Measurements from ENCODE around the gene CCL3. TPM values are rescaled to one million over a fixed set of nuclear protein-coding genes. Genes with fewer than 3 reads are reported as not detected.

The CCL3 gene
- total RNA-seq, 1 experiment from 2014 or later = 1.1 TPM

DNA sequence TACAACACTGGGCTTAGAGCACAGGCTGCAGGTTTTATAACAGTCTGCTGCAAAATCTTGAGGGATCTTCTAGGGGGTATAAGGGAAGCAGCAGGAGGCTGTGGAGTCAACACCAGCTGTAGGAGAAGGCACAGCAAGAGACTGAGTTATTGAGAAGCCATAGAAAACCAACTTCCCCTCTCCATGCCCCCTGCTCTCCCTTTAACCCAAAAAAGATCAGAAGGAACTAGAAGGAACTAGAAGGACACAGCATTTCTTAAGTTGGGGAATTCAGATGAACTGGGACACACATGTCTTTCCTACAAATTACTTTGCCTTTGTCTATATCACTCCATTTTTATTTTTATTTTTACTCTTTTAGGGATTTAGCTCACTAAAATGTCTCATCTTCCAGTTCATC is 32.0 kb downstream of the CCL3 start:
- Histone ChIP-seq H3K4me3 (ENCODE audit: low read depth in 2 of 2, low read length in 2 of 2) (no peak overlapping the region), H3K27ac (ENCODE audit: low read length) (no peak overlapping the region), H3K27me3 (ENCODE audit: control insufficient read depth, insufficient read depth, low read length) (peaks cover 2% of the 10 kb centered on the region; the same call in 1 of the 2 replicates), H3K36me3 (ENCODE audit: control insufficient read depth, insufficient read depth, low read length) (no peaks in the 10 kb centered on the region), H3K4me1 (ENCODE audit: control insufficient read depth, insufficient read depth, low read length) (no peaks in the 10 kb centered on the region), H3K9me3 (ENCODE audit: control insufficient read depth, insufficient read depth, low read depth, low read length) (no peaks in the 10 kb centered on the region)
- ChIA-PET CTCF (no interaction called here), POLR2A (no interaction called here)
- TF ChIP-seq SIN3A (IDR thresholded peaks at IDR 0.05; ENCODE audit: borderline replicate concordance, insufficient read depth, low read depth, low read length) (no peak), TCF7L2 (IDR thresholded peaks at IDR 0.05; ENCODE audit: low read depth, low read length) (no peak), CTCF (IDR thresholded peaks at IDR 0.05) (no peak), POLR2AphosphoS5 (IDR thresholded peaks at IDR 0.05; ENCODE audit: low read depth, low read length) (no peak)
- TF ChIP-seq, protein P1, sequence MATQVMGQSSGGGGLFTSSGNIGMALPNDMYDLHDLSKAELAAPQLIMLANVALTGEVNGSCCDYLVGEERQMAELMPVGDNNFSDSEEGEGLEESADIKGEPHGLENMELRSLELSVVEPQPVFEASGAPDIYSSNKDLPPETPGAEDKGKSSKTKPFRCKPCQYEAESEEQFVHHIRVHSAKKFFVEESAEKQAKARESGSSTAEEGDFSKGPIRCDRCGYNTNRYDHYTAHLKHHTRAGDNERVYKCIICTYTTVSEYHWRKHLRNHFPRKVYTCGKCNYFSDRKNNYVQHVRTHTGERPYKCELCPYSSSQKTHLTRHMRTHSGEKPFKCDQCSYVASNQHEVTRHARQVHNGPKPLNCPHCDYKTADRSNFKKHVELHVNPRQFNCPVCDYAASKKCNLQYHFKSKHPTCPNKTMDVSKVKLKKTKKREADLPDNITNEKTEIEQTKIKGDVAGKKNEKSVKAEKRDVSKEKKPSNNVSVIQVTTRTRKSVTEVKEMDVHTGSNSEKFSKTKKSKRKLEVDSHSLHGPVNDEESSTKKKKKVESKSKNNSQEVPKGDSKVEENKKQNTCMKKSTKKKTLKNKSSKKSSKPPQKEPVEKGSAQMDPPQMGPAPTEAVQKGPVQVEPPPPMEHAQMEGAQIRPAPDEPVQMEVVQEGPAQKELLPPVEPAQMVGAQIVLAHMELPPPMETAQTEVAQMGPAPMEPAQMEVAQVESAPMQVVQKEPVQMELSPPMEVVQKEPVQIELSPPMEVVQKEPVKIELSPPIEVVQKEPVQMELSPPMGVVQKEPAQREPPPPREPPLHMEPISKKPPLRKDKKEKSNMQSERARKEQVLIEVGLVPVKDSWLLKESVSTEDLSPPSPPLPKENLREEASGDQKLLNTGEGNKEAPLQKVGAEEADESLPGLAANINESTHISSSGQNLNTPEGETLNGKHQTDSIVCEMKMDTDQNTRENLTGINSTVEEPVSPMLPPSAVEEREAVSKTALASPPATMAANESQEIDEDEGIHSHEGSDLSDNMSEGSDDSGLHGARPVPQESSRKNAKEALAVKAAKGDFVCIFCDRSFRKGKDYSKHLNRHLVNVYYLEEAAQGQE (IDR thresholded peaks at IDR 0.05; ENCODE audit: insufficient read depth in 1 of 2, low read depth in 2 of 2, low read length in 1 of 2) = no peak
- no TSS peak for BruUV-seq (replicated peaks)
- intact Hi-C loops (cut with micrococcal nuclease; ENCODE audit: unreplicated experiment) (no loop called here), in situ Hi-C loops (cut with HindIII; ENCODE audit: low pct_unique_long_range_greater_than_20kb, low sequenced_read_pairs) (no loop called here)
- no peak for ATAC-seq
- no peak for DNase-seq (ENCODE audit: low read depth, low spot score)

DNA sequence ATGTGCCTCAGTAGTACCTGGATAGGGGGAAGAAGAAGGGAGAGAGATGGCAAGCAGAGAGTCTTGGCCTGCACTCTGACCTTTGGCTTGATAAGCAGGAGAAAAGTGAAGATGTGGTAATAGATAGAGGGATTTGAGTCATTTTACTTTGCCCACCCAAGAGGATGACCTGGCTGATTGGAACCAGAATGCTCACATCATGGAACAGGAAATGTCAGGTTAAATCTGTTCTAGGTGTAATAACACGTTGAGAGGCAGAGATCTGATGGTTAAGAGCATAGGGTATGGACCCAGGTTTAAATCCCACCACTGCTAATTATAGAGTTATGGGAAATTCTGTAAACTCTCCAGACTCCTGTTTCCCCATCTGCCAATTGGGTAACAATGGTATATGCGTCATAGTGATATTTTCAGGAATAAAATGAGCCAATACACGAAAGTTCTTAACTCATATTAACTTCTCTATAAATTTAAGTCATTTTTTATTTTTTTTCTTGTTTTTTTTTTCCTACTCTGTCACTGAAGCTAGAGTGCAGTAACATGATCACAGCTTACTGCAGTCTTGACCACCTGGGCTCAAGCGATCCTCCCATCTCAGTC is 33.9 kb downstream of the CCL3 start:
- H3K9me3 ChIP-seq (ENCODE audit: control insufficient read depth, insufficient read depth, low read depth, low read length) = no peaks in the 10 kb centered on the region
- intact Hi-C loops (cut with micrococcal nuclease; ENCODE audit: unreplicated experiment) = no loop called here
- no peak for TF ChIP-seq POLR2AphosphoS5 (IDR thresholded peaks at IDR 0.05; ENCODE audit: low read depth, low read length)
- TF ChIP-seq SIN3A (IDR thresholded peaks at IDR 0.05; ENCODE audit: borderline replicate concordance, insufficient read depth, low read depth, low read length) = no peak
- TF ChIP-seq, protein P1 (IDR thresholded peaks at IDR 0.05; ENCODE audit: insufficient read depth in 1 of 2, low read depth in 2 of 2, low read length in 1 of 2) = no peak
- no peak for TF ChIP-seq TCF7L2 (IDR thresholded peaks at IDR 0.05; ENCODE audit: low read depth, low read length)
- no peak for TF ChIP-seq CTCF (IDR thresholded peaks at IDR 0.05)
- no peak for DNase-seq (ENCODE audit: low read depth, low spot score)
- no peak overlapping the region for H3K4me3 ChIP-seq (ENCODE audit: low read depth in 2 of 2, low read length in 2 of 2)
- H3K36me3 ChIP-seq (ENCODE audit: control insufficient read depth, insufficient read depth, low read length) = no peaks in the 10 kb centered on the region
- H3K27ac ChIP-seq (ENCODE audit: low read length) = no peak overlapping the region
- no peaks in the 10 kb centered on the region for H3K4me1 ChIP-seq (ENCODE audit: control insufficient read depth, insufficient read depth, low read length)
- no TSS peak for BruUV-seq (replicated peaks)
- ChIA-PET CTCF (interaction anchor here (0.6 kb wide), 1 partner anchor 87 kb away, joined by 3 read pairs; no protein-coding TSS in a partner anchor), POLR2A (interaction anchor here (0.7 kb wide), 1 partner anchor 65 kb away, joined by 3 read pairs; no protein-coding TSS in a partner anchor)
- in situ Hi-C loops (cut with HindIII; ENCODE audit: low pct_unique_long_range_greater_than_20kb, low sequenced_read_pairs) = no loop called here
- ATAC-seq = no peak
- peaks cover 2% of the 10 kb centered on the region; the same call in 1 of the 2 replicates for H3K27me3 ChIP-seq (ENCODE audit: control insufficient read depth, insufficient read depth, low read length)

Data from Panc1 (cell line).